Ecto neural progenitor cell (in vitro differentiated cells): ENCODE measurements around the gene CDCP2.

Source experiments
- DNase-seq: peaks from one replicate; pipeline ENCODE4 v3.0.0-alpha.2; 2018; ENCODE audit warnings: low spot score

CDCP2 gene

DNA sequence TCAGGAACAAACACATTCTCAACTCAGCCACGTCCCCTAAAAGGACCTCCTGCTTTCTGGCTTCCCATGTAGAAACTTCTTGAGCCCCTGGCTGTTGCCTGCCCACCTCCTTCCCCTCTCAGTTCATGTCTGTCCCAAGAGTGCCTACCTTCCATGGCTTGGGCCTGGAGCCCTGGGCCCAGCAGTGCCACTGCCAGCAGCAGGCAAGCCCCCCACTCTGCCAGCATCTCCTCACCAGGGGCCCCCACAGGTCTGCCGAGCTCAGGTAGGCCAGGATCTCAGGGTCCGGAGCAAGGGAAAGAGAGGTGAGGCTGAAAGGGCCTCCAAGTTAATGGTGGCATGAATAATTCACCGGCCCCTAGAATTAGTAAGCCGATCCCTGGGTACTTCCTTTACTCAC lies at the start of gene CDCP2:
TSS of gene CDCP2 (minus strand) at position 305 of the 400 bp plus-strand sequence. CDS start at position 227, 78 bp downstream.
- DNase-seq = no peak

DNA sequence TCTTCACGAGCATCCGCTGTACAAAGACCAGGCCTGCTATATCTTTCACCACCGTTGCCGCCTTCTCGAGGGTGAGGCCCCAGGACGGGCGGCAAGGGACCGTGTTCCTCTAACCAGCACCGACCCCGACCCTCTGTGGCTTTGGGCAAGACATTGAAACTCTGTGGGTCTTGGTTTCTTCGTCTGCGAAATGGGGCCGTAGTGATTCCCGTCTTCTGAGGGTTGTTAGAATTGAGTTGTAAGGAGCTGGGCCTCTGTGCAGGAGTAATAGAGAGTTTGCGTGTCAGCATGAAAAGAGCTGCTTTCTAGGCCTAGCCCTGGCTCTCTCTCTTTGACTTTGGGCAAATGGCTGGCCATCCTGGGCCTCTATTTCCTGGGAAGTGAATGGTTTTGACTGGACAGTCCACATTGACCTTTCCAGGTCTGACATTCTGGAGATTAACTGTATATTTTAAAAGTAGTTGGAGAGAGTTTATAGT lies 47.8 kb upstream of the CDCP2 start:
- no peak for DNase-seq

- peak; percentile 95 for DNase-seq
Observed at GRCh38 chr1:54199765-54200518, 47.1 kb upstream of the CDCP2 start, which contains the start of the genes CYB5RL and MRPL37. CYB5RL (minus strand) TSS chr1:54200030; CDS start chr1:54195616, 4,414 bp downstream. MRPL37 (plus strand) TSS chr1:54200167; CDS start chr1:54200244, 77 bp downstream.

- no peak for DNase-seq
Observed at GRCh38 chr1:54199151-54199764, 46.5 kb upstream of the CDCP2 start.

- DNase-seq = no peak
Observed at GRCh38 chr1:54193453-54193852, 40.7 kb upstream of the CDCP2 start.

GRCh38 chr1:54191525-54191924 lies 38.7 kb upstream of the CDCP2 start:
- DNase-seq = no peak

GRCh38 chr1:54190526-54190925 lies 37.7 kb upstream of the CDCP2 start:
- no peak for DNase-seq

DNA sequence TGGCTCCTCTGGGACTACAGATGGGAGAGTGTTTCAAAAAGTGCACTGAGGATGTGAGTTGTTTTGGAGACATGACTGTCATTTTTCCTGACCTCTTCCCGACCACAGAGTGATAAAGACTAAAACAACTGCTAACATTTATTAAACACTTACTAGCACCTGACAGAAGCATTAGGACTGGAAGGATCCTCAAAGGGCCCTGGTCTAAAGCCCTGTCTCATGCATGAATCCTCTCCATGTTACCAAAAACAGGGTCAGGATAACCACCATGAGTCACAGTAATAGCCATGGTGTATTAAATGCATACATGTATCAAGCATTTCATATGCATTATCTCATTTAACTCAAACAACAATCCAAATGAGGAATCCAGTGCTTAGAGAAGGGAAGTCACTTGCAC lies 35.5 kb upstream of the CDCP2 start:
- DNase-seq = no peak

DNA sequence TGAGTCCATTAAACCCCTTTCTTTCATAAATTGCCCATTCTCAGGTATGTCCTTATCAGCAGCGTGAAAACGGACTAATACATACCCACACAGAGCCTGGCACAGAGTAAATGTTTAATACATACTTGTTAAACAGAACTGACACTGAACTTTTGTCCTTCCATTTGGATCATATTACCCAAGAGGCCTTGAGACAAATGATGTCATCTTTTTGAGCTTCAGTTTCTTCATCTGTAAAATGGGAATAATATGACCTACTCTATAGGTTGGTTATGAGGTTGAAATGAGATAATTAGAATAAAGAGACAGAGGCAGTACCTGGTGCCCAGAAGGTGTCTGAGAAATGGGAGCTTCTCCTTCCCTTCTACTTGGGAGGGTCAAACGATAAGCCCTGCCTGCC lies 33.3 kb upstream of the CDCP2 start:
- no peak for DNase-seq

DNA sequence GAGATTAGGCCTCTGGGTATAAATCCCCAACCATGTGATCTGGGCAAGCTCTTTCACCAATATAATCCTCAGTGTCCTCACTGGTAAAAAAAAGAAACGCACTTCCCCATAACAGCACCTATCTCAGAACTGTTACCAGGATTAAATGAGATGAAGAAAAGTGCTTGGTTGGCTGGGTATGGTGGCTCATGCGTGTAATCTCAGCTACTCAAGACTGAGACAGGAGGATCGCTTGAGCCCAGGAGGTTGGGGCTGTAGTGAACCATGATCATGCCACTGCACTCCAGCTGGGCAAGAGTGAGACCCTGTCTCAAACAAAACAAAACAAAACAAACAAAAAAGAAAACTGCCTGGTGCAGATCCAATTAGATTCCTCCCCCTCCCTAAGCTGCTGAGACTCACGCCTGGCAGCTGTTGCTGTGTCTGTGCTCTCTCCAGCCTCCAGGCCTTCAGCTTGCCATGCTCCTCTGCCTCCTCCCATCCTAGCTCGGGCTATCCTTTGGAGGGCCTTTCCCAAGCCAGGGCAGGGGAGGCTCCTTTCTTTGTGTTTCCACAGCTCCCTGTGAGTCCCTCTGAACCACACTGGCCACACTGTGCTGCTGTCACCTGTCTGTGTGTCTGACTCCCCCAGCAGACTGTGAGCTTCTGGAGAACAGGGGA lies 28.0 kb upstream of the CDCP2 start:
- DNase-seq = no peak

GRCh38 chr1:54178296-54179070 lies 25.7 kb upstream of the CDCP2 start:
- no peak for DNase-seq

- no peak for DNase-seq
Observed at GRCh38 chr1:54177726-54178125, 24.9 kb upstream of the CDCP2 start.

DNA sequence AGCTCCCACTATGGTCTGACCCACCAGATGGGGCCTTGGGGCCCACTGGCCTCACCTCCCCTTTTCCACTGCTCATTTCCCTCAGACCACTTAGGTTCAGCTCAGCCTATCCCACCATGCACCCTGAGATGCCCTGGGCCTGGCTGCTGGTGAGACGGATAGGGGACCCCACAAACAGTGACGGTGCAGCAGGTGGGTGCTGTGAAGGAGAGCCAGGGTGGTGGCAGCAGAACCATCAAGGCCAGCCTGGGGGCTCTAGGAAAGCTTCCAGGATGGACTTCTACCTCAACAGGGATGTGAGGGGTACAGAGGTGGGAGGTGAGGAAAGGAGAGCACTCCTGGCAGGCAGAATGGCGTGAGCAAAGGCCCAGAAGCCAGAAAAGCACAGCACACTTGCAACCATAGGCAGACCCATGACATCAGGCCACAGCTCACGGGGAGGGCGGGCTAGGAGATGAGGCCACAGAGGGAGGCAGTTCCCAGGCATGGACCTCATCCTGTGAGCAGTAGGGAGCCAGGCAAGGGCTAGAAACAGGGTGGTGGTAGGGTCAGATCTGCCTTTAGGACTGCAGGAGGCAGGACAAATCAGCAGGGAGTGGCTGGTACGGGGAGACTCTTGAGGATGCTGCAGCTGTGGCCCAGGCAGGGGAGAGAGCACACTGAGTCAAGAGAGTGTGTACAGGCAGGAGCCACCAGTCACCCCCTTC lies 24.0 kb upstream of the CDCP2 start:
- no peak for DNase-seq

DNA sequence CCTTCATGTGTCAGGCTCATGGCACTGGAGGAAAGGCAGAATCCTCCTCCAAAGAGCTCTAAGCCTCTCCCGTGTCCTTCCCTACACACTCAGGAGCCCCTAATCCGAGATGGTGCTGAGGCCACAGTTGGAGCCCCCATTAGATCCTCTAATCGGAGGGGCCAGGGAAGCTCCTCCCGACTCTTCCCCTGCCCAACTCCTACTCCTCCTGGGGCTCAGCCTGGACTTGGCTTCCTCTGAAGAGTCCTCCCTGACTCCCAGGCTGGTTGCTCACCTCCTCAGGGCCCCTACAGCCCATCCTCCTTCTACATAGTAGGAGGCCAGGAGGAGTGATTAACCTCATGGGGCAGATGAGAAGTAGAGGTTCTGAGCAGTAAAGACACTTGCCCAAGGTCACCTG lies 21.3 kb upstream of the CDCP2 start:
- no peak for DNase-seq

DNA sequence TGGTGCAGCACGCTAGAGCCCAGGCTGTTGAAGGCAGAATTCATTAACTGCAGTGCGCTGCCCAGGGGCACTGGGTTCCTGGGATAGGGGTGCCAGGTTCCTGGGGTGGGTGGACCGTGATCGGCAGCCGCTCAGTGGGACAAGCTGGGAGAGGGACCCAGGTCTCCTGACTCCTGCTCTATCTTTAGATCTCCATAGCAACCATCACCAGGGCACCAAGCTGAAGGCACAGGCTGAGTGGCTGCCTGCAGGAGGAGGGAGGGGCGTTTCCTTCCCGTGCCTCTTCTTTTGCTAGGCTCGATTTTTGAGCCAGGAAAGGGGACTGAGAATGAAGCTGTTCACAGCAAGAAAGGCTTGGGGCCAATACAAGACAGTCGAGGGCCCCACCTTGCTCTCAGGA lies 20.9 kb upstream of the CDCP2 start:
- DNase-seq = no peak

- no peak for DNase-seq
Observed at GRCh38 chr1:54172614-54173599, 20.1 kb upstream of the CDCP2 start.

GRCh38 chr1:54171606-54172005 lies 18.8 kb upstream of the CDCP2 start:
- DNase-seq = no peak

DNA sequence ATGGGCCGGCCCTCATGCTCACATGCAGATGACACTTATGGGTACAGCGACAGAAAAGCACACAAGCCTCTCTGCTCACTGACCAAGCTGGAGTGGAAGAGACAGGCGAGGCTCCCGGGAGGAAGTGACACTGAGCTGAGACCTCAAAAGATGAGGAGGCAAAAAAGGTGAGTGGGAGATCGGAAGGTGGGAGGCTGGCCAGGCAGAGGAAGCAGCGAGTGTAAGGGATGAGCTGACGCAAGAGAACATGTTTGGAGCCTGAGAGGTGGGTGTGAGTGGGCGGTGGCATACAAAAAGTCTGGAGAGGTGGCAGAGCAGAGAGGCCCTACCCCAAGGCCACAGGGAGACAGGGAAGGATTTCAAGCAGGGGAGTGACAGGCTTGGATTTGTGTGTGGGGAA lies 18.2 kb upstream of the CDCP2 start:
- no peak for DNase-seq

- DNase-seq = no peak
Observed at GRCh38 chr1:54169068-54169467, 16.3 kb upstream of the CDCP2 start.
